HG03159 (cell line): ENCODE data around the gene BMP8A.
"Not testable (repeated sequence)": the region's sequence is repeated elsewhere in the genome, so short reads cannot be mapped to it uniquely, and the experiment has no call there.

Experiments
- ATAC-seq: cut with Tn5 transposase; IDR thresholded peaks from one replicate; pipeline ENCODE4 v1.9.1; 2021; ENCODE audit warnings: mild to moderate bottlenecking, moderate library complexity; ENCODE audit not compliant: unreplicated experiment

The BMP8A gene

GRCh38 chr1:39525366-39526165 lies 34.1 kb downstream of the BMP8A start:
- ATAC-seq: peak; percentile 89

- ATAC-seq: no peak
These were observed 35.2 kb downstream of the BMP8A start for GRCh38 chr1:39526466-39527189.

- ATAC-seq: not testable (repeated sequence)
These were observed 35.7 kb downstream of the BMP8A start for GRCh38 chr1:39527190-39527579.

- ATAC-seq: no peak
These were observed 36.6 kb downstream of the BMP8A start for GRCh38 chr1:39528082-39528481.

- no peak for ATAC-seq
These were observed 38.6 kb downstream of the BMP8A start for GRCh38 chr1:39529901-39530535.

- no peak for ATAC-seq
These were observed 40.1 kb downstream of the BMP8A start for GRCh38 chr1:39531526-39531925.

GRCh38 chr1:39533442-39533841 lies 42.0 kb downstream of the BMP8A start:
- no peak for ATAC-seq

- ATAC-seq: no peak
These were observed 47.3 kb downstream of the BMP8A start for GRCh38 chr1:39538531-39539251.

GRCh38 chr1:39539252-39539790 lies 47.9 kb downstream of the BMP8A start:
- no peak for ATAC-seq

GRCh38 chr1:39540504-39541031 lies 49.1 kb downstream of the BMP8A start:
- no peak for ATAC-seq

GRCh38 chr1:39542924-39543323 lies 51.5 kb downstream of the BMP8A start:
- ATAC-seq: no peak

GRCh38 chr1:39544327-39544726 lies 52.9 kb downstream of the BMP8A start:
- ATAC-seq: no peak

- no peak for ATAC-seq
These were observed 54.1 kb downstream of the BMP8A start for GRCh38 chr1:39545531-39545930.

GRCh38 chr1:39554277-39554676 lies 62.8 kb downstream of the BMP8A start:
- no peak for ATAC-seq

GRCh38 chr1:39561279-39561678 lies 69.8 kb downstream of the BMP8A start:
- no peak for ATAC-seq

- no peak for ATAC-seq
These were observed 71.5 kb downstream of the BMP8A start for GRCh38 chr1:39562886-39563285.

- ATAC-seq: no peak
These were observed 72.2 kb downstream of the BMP8A start for GRCh38 chr1:39563669-39564068.

GRCh38 chr1:39564340-39564739 lies 72.9 kb downstream of the BMP8A start:
- ATAC-seq: no peak

- no peak for ATAC-seq
These were observed 73.5 kb downstream of the BMP8A start for GRCh38 chr1:39564941-39565340.

- no peak for ATAC-seq
These were observed 75.2 kb downstream of the BMP8A start for GRCh38 chr1:39566441-39567137.
